ENCODE results near the gene NAP1L4.
A peak's percentile ranks its signal among the peaks of the same experiment; 100 is the strongest.
"Not testable (repeated sequence)": the region's sequence is repeated elsewhere in the genome, so short reads cannot be mapped to it uniquely, and the experiment has no call there.

Gene NAP1L4

GRCh38 chr11:2911088-2911784 is 80.9 kb downstream of the NAP1L4 start:
- no peak overlapping the region for H3K4me3 ChIP-seq (ENCODE audit: low read depth, low read length)

- H3K4me3 ChIP-seq (ENCODE audit: low read depth, low read length), result no peak overlapping the region
Measured at GRCh38 chr11:2910401-2910955, 81.7 kb downstream of the NAP1L4 start.

GRCh38 chr11:2909133-2909902 is 82.8 kb downstream of the NAP1L4 start:
- H3K4me3 ChIP-seq (ENCODE audit: low read depth, low read length), result no peak overlapping the region

- no peak overlapping the region for H3K4me3 ChIP-seq (ENCODE audit: low read depth, low read length)
Measured at GRCh38 chr11:2908130-2908529, 84.0 kb downstream of the NAP1L4 start.

- H3K4me3 ChIP-seq (ENCODE audit: low read depth, low read length), result not testable (repeated sequence)
Measured at GRCh38 chr11:2905299-2905698, 86.8 kb downstream of the NAP1L4 start.

GRCh38 chr11:2904153-2905052 is 87.7 kb downstream of the NAP1L4 start:
- no peak overlapping the region for H3K4me3 ChIP-seq (ENCODE audit: low read depth, low read length)

GRCh38 chr11:2903672-2904011 is 88.5 kb downstream of the NAP1L4 start:
- H3K4me3 ChIP-seq (ENCODE audit: low read depth, low read length), result no peak overlapping the region

- H3K4me3 ChIP-seq (ENCODE audit: low read depth, low read length), result no peak overlapping the region
Measured at GRCh38 chr11:2902784-2903671, 89.1 kb downstream of the NAP1L4 start.

- H3K4me3 ChIP-seq (ENCODE audit: low read depth, low read length), result peak overlapping the region; percentile 62
Measured at GRCh38 chr11:2901854-2902783, 90.0 kb downstream of the NAP1L4 start.

- H3K4me3 ChIP-seq (ENCODE audit: low read depth, low read length), result peak overlapping the region; percentile 62
Measured at GRCh38 chr11:2901196-2901796, 90.8 kb downstream of the NAP1L4 start.

GRCh38 chr11:2899080-2899783 is 92.9 kb downstream of the NAP1L4 start:
- H3K4me3 ChIP-seq (ENCODE audit: low read depth, low read length), result no peak overlapping the region

- no peak overlapping the region for H3K4me3 ChIP-seq (ENCODE audit: low read depth, low read length)
Measured at GRCh38 chr11:2898366-2899079, 93.6 kb downstream of the NAP1L4 start.

GRCh38 chr11:2897048-2897447 is 95.1 kb downstream of the NAP1L4 start:
- H3K4me3 ChIP-seq (ENCODE audit: low read depth, low read length), result no peak overlapping the region

- no peak overlapping the region for H3K4me3 ChIP-seq (ENCODE audit: low read depth, low read length)
Measured at GRCh38 chr11:2896047-2896446, 96.1 kb downstream of the NAP1L4 start.

Measured in iPS-11a (cell line).